H9 (cell line): ENCODE measurements around the gene SUPT3H. TPM values are rescaled to one million over a fixed set of nuclear protein-coding genes. Genes with fewer than 3 reads are reported as not detected.

Source experiments
- DNase-seq: peaks from one replicate; pipeline ENCODE4 v3.0.0-alpha.2; 2017
- H2AFZ ChIP-seq: one replicate; pipeline ENCODE4 v1.6.1; 2013; ENCODE audit warnings: mild to moderate bottlenecking, low read length, control low read depth, moderate library complexity
- H2AK5ac ChIP-seq: 2 replicates; pipeline ENCODE4 v1.6.1; 2013; ENCODE audit warnings: low read length, control low read depth, mixed read lengths; ENCODE audit not compliant: insufficient read length
- H2BK120ac ChIP-seq: one replicate; pipeline ENCODE4 v1.6.1; 2013; ENCODE audit warnings: low read depth, mild to moderate bottlenecking, low read length, control low read depth, inconsistent platforms; ENCODE audit not compliant: poor library complexity, severe bottlenecking
- H2BK12ac ChIP-seq: 2 replicates; pipeline ENCODE4 v1.6.1; 2013; ENCODE audit warnings: low read length, control low read depth, mixed read lengths, low read depth; ENCODE audit not compliant: insufficient read length
- H2BK15ac ChIP-seq: 2 replicates; pipeline ENCODE4 v1.6.1; 2013; ENCODE audit warnings: low read depth, low read length, control low read depth
- H2BK20ac ChIP-seq: one replicate; pipeline ENCODE4 v1.6.1; 2013; ENCODE audit warnings: low read depth, mild to moderate bottlenecking, low read length, control low read depth, inconsistent platforms; ENCODE audit not compliant: poor library complexity, severe bottlenecking
- H2BK5ac ChIP-seq: 2 replicates; pipeline ENCODE4 v1.6.1; 2013; ENCODE audit warnings: low read length, control low read depth, mixed read lengths; ENCODE audit not compliant: insufficient read length
- H3K14ac ChIP-seq: 2 replicates; pipeline ENCODE4 v1.6.1; 2013; ENCODE audit warnings: low read length, control low read depth; ENCODE audit not compliant: insufficient read depth
- H3K18ac ChIP-seq: 2 replicates; pipeline ENCODE4 v1.6.1; 2013; ENCODE audit warnings: low read depth, mild to moderate bottlenecking, mixed read lengths, low read length, control low read depth; ENCODE audit not compliant: insufficient read length
- H3K23ac ChIP-seq: 2 replicates; pipeline ENCODE4 v1.6.1; 2013; ENCODE audit warnings: low read length, control low read depth, mixed read lengths, low read depth; ENCODE audit not compliant: insufficient read length
- H3K23me2 ChIP-seq: 2 replicates; pipeline ENCODE4 v1.6.1; 2013; ENCODE audit warnings: low read depth, mild to moderate bottlenecking, mixed read lengths, low read length, control low read depth; ENCODE audit not compliant: insufficient read length, poor library complexity, severe bottlenecking
- H3K27ac ChIP-seq: 2 replicates; pipeline ENCODE4 v1.5.1; 2013; ENCODE audit warnings: low read length, control low read depth, mixed read lengths, low read depth; ENCODE audit not compliant: insufficient read length
- H3K27me3 ChIP-seq: 2 replicates; pipeline ENCODE4 v1.6.1; 2013; ENCODE audit warnings: low read length, control low read depth, inconsistent platforms; ENCODE audit not compliant: insufficient read depth
- H3K4ac ChIP-seq: 2 replicates; pipeline ENCODE4 v1.6.1; 2013; ENCODE audit warnings: low read depth, mild to moderate bottlenecking, control low read depth, inconsistent platforms, low read length, moderate library complexity
- H3K4me1 ChIP-seq: 2 replicates; pipeline ENCODE4 v1.6.1; 2013; ENCODE audit warnings: low read length, control low read depth, inconsistent platforms; ENCODE audit not compliant: insufficient read depth
- H3K4me2 ChIP-seq: 2 replicates; pipeline ENCODE4 v1.6.1; 2013; ENCODE audit warnings: low read length, control low read depth, mixed read lengths; ENCODE audit not compliant: insufficient read length, insufficient read depth
- H3K56ac ChIP-seq: 2 replicates; pipeline ENCODE4 v1.6.1; 2013; ENCODE audit warnings: low read depth, mild to moderate bottlenecking, mixed read lengths, low read length, control low read depth; ENCODE audit not compliant: insufficient read length
- H3K79me1 ChIP-seq: 2 replicates; pipeline ENCODE4 v1.6.1; 2013; ENCODE audit warnings: low read depth, mild to moderate bottlenecking, moderate library complexity, low read length, control low read depth, inconsistent platforms; ENCODE audit not compliant: insufficient read depth, poor library complexity, severe bottlenecking
- H3K79me2 ChIP-seq: 2 replicates; pipeline ENCODE4 v1.6.1; 2013; ENCODE audit warnings: low read length, control low read depth, inconsistent platforms; ENCODE audit not compliant: insufficient read depth
- H3K9ac ChIP-seq: 2 replicates; pipeline ENCODE4 v1.6.1; 2013; ENCODE audit warnings: low read length, control low read depth, mixed read lengths; ENCODE audit not compliant: insufficient read length; ENCODE audit errors: extremely low read depth
- H3K9me3 ChIP-seq: one replicate; pipeline ENCODE4 v1.6.1; 2013; ENCODE audit warnings: low read depth, low read length, inconsistent platforms; ENCODE audit not compliant: control insufficient read depth
- H3T11ph ChIP-seq: one replicate; pipeline ENCODE4 v1.6.1; 2013; ENCODE audit warnings: mild to moderate bottlenecking, low read length, control low read depth, inconsistent platforms
- H4K20me1 ChIP-seq: one replicate; pipeline ENCODE4 v1.6.1; 2013; ENCODE audit not compliant: control insufficient read depth, insufficient read length, insufficient read depth
- H4K5ac ChIP-seq: 2 replicates; pipeline ENCODE4 v1.6.1; 2013; ENCODE audit warnings: low read depth, mild to moderate bottlenecking, mixed read lengths, low read length, control low read depth; ENCODE audit not compliant: insufficient read length
- H4K8ac ChIP-seq: replicated peaks from 2 replicates; pipeline ENCODE4 v1.6.1; 2013; ENCODE audit warnings: low read length, control low read depth, mixed read lengths, low read depth; ENCODE audit not compliant: insufficient read length
- H4K91ac ChIP-seq: 2 replicates; pipeline ENCODE4 v1.6.1; 2013; ENCODE audit warnings: low read depth, mild to moderate bottlenecking, moderate library complexity, mixed read lengths, low read length, control low read depth; ENCODE audit not compliant: insufficient read length
- H3K27ac Mint-ChIP-seq, 3 experiments: 2 replicates in 2 of 3; 3 replicates in 1 of 3; pipeline ENCODE4 v1.8.0; 2020 to 2021; ENCODE audit warnings: mixed read lengths in 3 of 3, mild to moderate bottlenecking in 1 of 3, moderate library complexity in 1 of 3
- H3K27me3 Mint-ChIP-seq: 2 replicates; pipeline ENCODE4 v1.8.0; 2021; ENCODE audit warnings: low read depth, mild to moderate bottlenecking, moderate library complexity, mixed read lengths
- H3K36me3 Mint-ChIP-seq, 3 experiments: 2 replicates in 2 of 3; 3 replicates in 1 of 3; pipeline ENCODE4 v1.8.0; 2020 to 2021; ENCODE audit warnings: low read depth in 3 of 3, mixed read lengths in 3 of 3; ENCODE audit not compliant: insufficient read depth in 1 of 3
- H3K4me1 Mint-ChIP-seq, 2 experiments: 2 replicates each; pipeline ENCODE4 v1.8.0; 2020; ENCODE audit warnings: mixed read lengths in 2 of 2
- H3K4me3 Mint-ChIP-seq, 2 experiments: 2 replicates in 1 of 2; 3 replicates in 1 of 2; pipeline ENCODE4 v1.8.0; 2020 to 2021; ENCODE audit warnings: mild to moderate bottlenecking in 2 of 2, mixed read lengths in 2 of 2, moderate library complexity in 1 of 2
- H3K9me3 Mint-ChIP-seq, 2 experiments: 2 replicates in 1 of 2; 3 replicates in 1 of 2; pipeline ENCODE4 v1.8.0; 2020; ENCODE audit warnings: mild to moderate bottlenecking in 2 of 2, mixed read lengths in 2 of 2, moderate library complexity in 1 of 2
- WGBS: extraction: QIAGEN DNeasy Blood & Tissue Kit; methylation state at CpG from one replicate; pipeline ENCODE4 v1.1.7; 2013; ENCODE audit warnings: missing lambda C conversion rate, low lambda C conversion rate, mixed read lengths; ENCODE audit not compliant: insufficient read length; ENCODE audit errors: extremely low coverage; 5-methylcytosine and 5-hydroxymethylcytosine counted together
- total RNA-seq: library from RNA; stranded (reverse); gene quantifications from 2 replicates; pipeline ENCODE4 v1.2.1, GENCODE V29; 2021
- TF ChIP-seq, protein P1 (sequence below): fragments of 200-600 bp; sonication (generic); conservative IDR thresholded peaks from 3 replicates; pipeline ENCODE4 v1.8.0; 2021; ENCODE audit warnings: antibody characterized with exemption, mild to moderate bottlenecking

The SUPT3H gene
- total RNA-seq, 1 experiment from 2014 or later = 22.5 TPM

DNA sequence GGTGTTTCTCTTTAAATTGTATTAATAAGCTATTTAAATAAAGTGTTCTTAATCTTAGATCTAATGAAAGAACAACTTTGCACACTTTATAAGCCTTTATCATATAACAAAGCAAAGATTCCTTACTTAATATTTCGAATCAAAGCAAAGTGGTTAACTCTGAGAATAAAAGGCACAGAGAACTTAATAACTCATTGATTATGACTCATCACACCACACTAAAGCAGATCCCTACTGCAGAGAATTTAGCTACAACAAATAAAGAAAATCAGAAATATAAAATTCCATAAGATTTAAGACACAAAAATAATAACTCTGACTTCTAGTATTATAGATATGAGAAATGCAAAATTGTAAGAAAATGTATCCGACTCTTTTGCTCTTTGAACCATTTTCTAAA is 185.2 kb downstream of the SUPT3H start:
- Histone ChIP-seq H3K27ac (no peak overlapping the region), H3K27me3 (no peaks in the 10 kb centered on the region), H4K8ac (no peak overlapping the region), H3K4me1 (no peaks in the 10 kb centered on the region), H3K9ac (no peak overlapping the region), H3K9me3 (no peaks in the 10 kb centered on the region), H3K14ac (no peak overlapping the region), H3K23me2 (no peaks in the 10 kb centered on the region), H3T11ph (no peak overlapping the region), H4K91ac (no peak overlapping the region), H2AFZ (no peak overlapping the region), H4K5ac (no peak overlapping the region), H2BK12ac (no peak overlapping the region), H4K20me1 (no peaks in the 10 kb centered on the region), H3K4me2 (no peak overlapping the region), H3K4ac (no peak overlapping the region), H2BK120ac (no peak overlapping the region), H2BK20ac (no peak overlapping the region), H2AK5ac (no peak overlapping the region), H3K79me1 (no peaks in the 10 kb centered on the region), H3K79me2 (no peaks in the 10 kb centered on the region), H2BK5ac (no peak overlapping the region), H3K56ac (no peak overlapping the region), H3K18ac (no peak overlapping the region), H2BK15ac (no peak overlapping the region), H3K23ac (no peak overlapping the region)
- no peak overlapping the region for H3K27ac Mint-ChIP-seq
- no peaks in the 10 kb centered on the region for H3K27me3 Mint-ChIP-seq
- H3K36me3 Mint-ChIP-seq = no peaks in the 10 kb centered on the region
- H3K9me3 Mint-ChIP-seq = no peaks in the 10 kb centered on the region
- WGBS = no CpG with 5 or more reads among the region's 2 CpGs
- H3K4me3 Mint-ChIP-seq = no peak overlapping the region
- DNase-seq = no peak
- no peaks in the 10 kb centered on the region for H3K4me1 Mint-ChIP-seq
- TF ChIP-seq, protein P1, sequence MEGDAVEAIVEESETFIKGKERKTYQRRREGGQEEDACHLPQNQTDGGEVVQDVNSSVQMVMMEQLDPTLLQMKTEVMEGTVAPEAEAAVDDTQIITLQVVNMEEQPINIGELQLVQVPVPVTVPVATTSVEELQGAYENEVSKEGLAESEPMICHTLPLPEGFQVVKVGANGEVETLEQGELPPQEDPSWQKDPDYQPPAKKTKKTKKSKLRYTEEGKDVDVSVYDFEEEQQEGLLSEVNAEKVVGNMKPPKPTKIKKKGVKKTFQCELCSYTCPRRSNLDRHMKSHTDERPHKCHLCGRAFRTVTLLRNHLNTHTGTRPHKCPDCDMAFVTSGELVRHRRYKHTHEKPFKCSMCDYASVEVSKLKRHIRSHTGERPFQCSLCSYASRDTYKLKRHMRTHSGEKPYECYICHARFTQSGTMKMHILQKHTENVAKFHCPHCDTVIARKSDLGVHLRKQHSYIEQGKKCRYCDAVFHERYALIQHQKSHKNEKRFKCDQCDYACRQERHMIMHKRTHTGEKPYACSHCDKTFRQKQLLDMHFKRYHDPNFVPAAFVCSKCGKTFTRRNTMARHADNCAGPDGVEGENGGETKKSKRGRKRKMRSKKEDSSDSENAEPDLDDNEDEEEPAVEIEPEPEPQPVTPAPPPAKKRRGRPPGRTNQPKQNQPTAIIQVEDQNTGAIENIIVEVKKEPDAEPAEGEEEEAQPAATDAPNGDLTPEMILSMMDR = no peak
